Nephron progenitor cell (in vitro differentiated cells): ENCODE data around the gene SMCO2.

Experiments
- DNase-seq: peaks from one replicate; pipeline ENCODE4 v3.0.0; 2021
- H3K27ac Mint-ChIP-seq: 2 replicates; pipeline ENCODE4 v1.8.0; 2021; ENCODE audit warnings: mild to moderate bottlenecking, moderate library complexity, mixed read lengths
- H3K27me3 Mint-ChIP-seq: 2 replicates; pipeline ENCODE4 v1.8.0; 2021; ENCODE audit warnings: mild to moderate bottlenecking, low read depth, mixed read lengths; ENCODE audit not compliant: poor library complexity
- H3K36me3 Mint-ChIP-seq: 2 replicates; pipeline ENCODE4 v1.8.0; 2021; ENCODE audit warnings: low read depth, mixed read lengths
- H3K4me1 Mint-ChIP-seq: 2 replicates; pipeline ENCODE4 v1.8.0; 2021; ENCODE audit warnings: mixed read lengths
- H3K4me3 Mint-ChIP-seq: 2 replicates; pipeline ENCODE4 v1.8.0; 2021; ENCODE audit warnings: mild to moderate bottlenecking, moderate library complexity, mixed read lengths
- H3K9me3 Mint-ChIP-seq: 2 replicates; pipeline ENCODE4 v1.8.0; 2021; ENCODE audit warnings: mild to moderate bottlenecking, moderate library complexity, mixed read lengths
- CTCF ChIP-seq: fragments of 200-600 bp; sonication (generic); IDR thresholded peaks from 2 replicates; pipeline ENCODE4 v1.5.0; 2021; ENCODE audit warnings: antibody characterized with exemption

The SMCO2 gene

GRCh38 chr12:27467641-27468040, 21.1 kb downstream of the SMCO2 start:
- Mint-ChIP-seq H3K4me1 (peaks cover 19% of the 10 kb centered on the region), H3K9me3 (no peaks in the 10 kb centered on the region), H3K4me3 (no peak overlapping the region), H3K36me3 (no peaks in the 10 kb centered on the region), H3K27me3 (peaks cover 5% of the 10 kb centered on the region), H3K27ac (no peak overlapping the region)
- no peak for DNase-seq
- TF ChIP-seq CTCF: no peak

GRCh38 chr12:27468241-27468640, 21.7 kb downstream of the SMCO2 start:
- DNase-seq: no peak
- peaks cover 19% of the 10 kb centered on the region for H3K4me1 Mint-ChIP-seq
- no peak for TF ChIP-seq CTCF
- no peak overlapping the region for H3K27ac Mint-ChIP-seq
- H3K9me3 Mint-ChIP-seq: no peaks in the 10 kb centered on the region
- H3K4me3 Mint-ChIP-seq: no peak overlapping the region
- no peaks in the 10 kb centered on the region for H3K36me3 Mint-ChIP-seq
- H3K27me3 Mint-ChIP-seq: no peaks in the 10 kb centered on the region

DNA sequence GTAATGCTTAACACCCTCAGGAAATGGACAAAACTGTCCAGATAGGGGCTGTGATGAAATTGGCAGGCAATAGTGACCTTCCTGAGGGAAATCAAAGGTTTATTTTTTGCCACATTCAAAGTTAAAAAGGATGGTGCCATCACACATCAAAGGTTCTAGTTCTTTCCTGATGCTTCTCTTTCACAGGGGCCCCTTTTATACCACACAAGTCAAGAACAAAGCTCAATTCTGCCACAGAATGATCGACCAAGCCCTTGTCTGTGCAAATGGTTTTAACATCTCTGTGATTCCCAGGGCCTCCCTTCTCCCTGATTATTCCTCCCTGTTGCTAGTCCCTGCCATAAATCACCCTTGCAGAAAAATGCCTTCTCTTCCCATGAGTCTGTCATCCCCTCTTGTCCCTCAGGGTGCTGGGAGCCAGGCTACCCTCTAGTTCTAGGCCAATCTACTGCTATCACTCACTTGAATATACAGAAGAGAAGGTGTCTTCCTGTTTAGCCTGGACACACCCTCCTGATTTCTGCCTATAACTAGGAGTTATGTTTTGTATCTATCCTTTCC, 22.7 kb downstream of the SMCO2 start:
- Mint-ChIP-seq H3K4me1 (peaks cover 15% of the 10 kb centered on the region), H3K27me3 (no peaks in the 10 kb centered on the region), H3K27ac (peak overlapping the region; percentile 85), H3K9me3 (peaks cover 2% of the 10 kb centered on the region), H3K4me3 (no peak overlapping the region), H3K36me3 (no peaks in the 10 kb centered on the region)
- TF ChIP-seq CTCF: no peak
- no peak for DNase-seq

- DNase-seq: no peak
- Mint-ChIP-seq H3K36me3 (peaks cover 19% of the 10 kb centered on the region), H3K9me3 (peaks cover 33% of the 10 kb centered on the region), H3K27ac (no peak overlapping the region), H3K4me3 (no peak overlapping the region), H3K27me3 (no peaks in the 10 kb centered on the region), H3K4me1 (peaks cover 15% of the 10 kb centered on the region)
- TF ChIP-seq CTCF: no peak
Measured at GRCh38 chr12:27472604-27473003, 26.1 kb downstream of the SMCO2 start.

DNA sequence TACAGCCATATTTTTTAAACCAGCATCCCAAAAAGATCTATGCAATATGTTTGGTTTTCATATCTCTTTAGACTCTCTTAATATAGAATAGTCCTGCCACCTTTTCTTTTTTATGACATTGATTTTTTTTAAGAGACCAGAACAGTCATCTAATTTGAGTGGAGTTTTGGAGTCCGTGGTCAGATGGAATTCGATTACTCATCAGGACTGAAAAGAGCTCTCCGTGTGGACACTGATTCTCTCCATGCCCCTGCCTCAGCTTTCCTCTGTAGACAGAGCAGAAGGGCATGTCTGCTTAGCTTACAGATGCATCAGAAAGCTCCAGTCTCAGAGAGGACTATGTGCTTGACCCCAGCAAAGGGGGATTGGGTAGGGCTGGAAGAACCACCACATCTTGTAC, 27.8 kb downstream of the SMCO2 start:
- no peak for TF ChIP-seq CTCF
- H3K27ac Mint-ChIP-seq: no peak overlapping the region
- DNase-seq: no peak

GRCh38 chr12:27477049-27477448, 30.5 kb downstream of the SMCO2 start:
- H3K4me1 Mint-ChIP-seq: no peaks in the 10 kb centered on the region
- no peak for TF ChIP-seq CTCF
- H3K27ac Mint-ChIP-seq: no peak overlapping the region
- H3K9me3 Mint-ChIP-seq: peaks cover 47% of the 10 kb centered on the region
- no peaks in the 10 kb centered on the region for H3K27me3 Mint-ChIP-seq
- peaks cover 24% of the 10 kb centered on the region for H3K36me3 Mint-ChIP-seq
- no peak overlapping the region for H3K4me3 Mint-ChIP-seq
- no peak for DNase-seq

More for the DNA sequence above, 27.8 kb downstream of the SMCO2 start:
- Mint-ChIP-seq H3K4me1 (peaks cover 12% of the 10 kb centered on the region), H3K27me3 (no peaks in the 10 kb centered on the region), H3K36me3 (peaks cover 24% of the 10 kb centered on the region), H3K4me3 (no peak overlapping the region), H3K9me3 (peaks cover 40% of the 10 kb centered on the region)
